HuH-7 (cell line): ENCODE results near the gene TIMM9.
"Not testable (repeated sequence)": the region's sequence is repeated elsewhere in the genome, so short reads cannot be mapped to it uniquely, and the experiment has no call there.

Source experiments
- DNase-seq: peaks from one replicate; pipeline ENCODE4 v3.0.0; 2011; ENCODE audit warnings: low spot score

The TIMM9 gene

DNA sequence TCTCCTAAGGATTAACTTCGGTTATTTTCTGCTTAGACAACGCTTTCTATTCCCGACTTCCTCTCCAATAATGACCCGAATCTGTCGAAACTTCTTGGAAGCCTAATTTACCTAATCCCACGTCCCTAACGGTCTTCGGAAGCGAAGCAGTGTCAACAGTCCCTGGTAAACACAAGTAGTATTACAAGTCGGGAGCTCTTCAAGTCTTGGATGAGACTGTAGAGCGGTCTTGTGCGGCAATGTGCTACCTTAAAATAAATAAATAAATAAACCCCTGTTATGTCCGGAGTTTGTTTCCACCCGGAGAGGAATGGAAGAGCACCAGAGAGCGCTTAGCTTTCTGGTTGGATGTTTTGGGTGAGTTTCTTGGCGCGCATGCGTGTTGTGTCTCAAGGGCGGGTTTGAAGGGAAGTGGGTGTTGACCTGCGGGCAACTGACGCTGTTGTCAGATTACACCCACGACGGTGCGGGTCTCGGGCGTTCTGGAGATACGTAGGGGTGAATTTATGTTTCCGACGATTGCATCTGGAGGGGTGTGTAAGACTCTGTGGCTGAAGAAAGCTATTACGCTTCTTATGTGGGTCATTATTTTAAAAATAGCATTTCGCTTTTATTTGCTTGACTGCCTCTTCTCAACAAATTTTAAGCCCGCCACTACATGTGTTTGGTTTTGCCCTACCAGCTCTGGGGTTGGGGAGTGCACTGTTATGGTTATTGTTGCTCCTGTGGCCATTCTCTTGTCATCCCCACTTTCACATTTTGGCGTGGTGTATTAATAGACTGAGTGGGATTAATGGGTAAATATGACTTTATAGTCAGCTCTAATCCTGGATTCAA lies at the start of gene TIMM9, which contains the start of gene KIAA0586:
TSS of gene TIMM9 (minus strand) at position 251 of the 837 bp plus-strand sequence. CDS start 15,586 bp downstream, outside the sequence.
TSS of gene KIAA0586 (plus strand) at position 439 of the 837 bp plus-strand sequence. CDS start 546 bp downstream, outside the sequence.
- peak; percentile 77 for DNase-seq

DNA sequence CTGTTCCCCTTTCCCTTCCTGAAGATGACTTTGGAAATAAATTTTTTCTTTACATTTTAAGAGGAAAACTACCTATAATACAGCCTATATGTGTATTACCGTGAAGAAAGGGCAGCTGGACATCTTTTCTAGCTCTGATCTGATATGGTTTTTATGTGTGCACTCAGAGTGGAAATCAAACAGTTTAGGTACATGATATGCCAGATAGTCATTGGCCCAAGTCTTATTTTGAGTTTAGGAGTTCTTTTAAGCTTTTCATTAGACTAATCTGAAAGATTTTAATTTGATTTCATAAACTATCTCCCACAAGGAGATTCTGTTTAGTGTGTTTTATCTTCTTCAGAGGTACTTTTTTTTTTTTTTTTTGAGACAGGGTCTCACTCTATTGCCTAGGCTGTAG lies 49.0 kb upstream of the TIMM9 start:
- no peak for DNase-seq

DNA sequence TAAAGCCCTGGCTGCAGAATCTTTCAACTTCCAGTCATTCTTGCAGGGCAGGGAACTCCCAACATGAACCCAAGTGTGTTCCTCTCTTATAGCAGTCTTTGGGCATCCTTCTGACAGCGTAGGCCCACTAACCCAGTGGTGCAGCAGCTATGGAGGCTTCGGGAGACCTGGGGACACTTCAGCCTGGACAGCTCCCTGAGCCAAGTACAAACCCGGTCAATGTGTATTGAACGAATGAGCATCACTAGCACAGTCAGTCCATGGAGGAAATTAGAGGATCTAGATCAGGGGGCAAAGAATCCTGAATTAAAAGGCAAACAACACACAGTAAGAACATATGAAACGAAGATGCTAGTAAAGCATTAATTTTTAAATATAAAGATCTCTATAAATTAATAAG lies 42.0 kb upstream of the TIMM9 start:
- DNase-seq = no peak

DNA sequence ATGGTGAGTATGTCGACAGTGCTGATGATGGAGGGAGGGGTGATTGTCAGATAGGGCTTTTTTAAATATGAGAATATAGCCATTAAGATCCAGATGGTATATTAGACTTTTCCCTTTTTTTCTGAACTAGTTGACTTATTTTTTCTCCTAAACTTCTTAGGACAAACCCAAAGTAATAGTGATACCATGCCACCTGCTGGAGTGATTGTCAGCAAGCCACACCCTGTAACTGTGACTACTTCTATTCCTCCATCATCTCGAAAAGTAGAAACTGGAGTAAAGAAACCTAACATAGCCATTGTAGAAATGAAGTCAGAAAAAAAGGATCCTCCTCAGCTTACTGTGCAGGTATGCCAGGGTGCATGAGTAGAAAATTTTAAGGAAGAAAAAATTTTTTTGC lies 40.2 kb upstream of the TIMM9 start:
- DNase-seq = no peak

- DNase-seq = no peak
Observed at GRCh38 chr14:58466459-58466858, 39.1 kb upstream of the TIMM9 start.

DNA sequence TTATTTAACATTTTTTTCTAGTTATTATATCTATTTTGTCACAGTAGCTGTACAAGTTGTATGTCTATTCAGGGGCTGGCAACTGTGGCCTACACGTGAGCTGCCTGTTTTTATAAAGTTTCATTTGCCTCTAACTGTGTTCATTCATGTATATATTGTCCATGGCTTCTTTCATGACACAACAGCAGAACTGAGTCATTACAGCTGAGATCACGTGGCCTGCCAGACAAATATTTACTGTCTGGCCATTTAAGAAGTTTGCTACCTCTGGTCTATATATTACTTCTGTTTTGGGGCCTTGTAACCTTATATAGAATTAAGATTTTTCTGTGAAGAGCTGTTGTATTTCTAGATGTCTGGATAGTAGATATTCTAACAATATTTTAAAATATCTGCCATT lies 38.1 kb upstream of the TIMM9 start:
- DNase-seq = peak; percentile 6

- no peak for DNase-seq
Observed at GRCh38 chr14:58464652-58465051, 37.3 kb upstream of the TIMM9 start.

- no peak for DNase-seq
Observed at GRCh38 chr14:58463147-58463546, 35.8 kb upstream of the TIMM9 start.

DNA sequence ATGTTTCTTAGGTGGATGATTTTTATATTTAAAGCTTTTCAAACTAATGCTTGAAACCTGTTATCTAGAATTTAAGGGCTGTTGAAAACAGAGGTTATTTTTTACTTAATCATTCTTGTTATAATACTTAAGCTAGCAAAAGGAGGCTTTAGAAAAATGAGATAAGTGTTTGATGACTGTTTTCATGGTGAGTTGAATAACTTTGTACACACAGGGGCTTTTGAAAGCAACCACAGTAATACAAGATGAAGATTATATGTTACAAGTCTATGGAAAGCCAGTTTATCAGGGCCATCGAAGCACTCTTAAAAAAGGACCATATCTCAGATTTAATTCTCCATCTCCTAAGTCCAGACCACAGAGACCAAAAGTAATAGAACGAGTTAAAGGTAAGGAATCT lies 33.4 kb upstream of the TIMM9 start:
- DNase-seq = no peak

DNA sequence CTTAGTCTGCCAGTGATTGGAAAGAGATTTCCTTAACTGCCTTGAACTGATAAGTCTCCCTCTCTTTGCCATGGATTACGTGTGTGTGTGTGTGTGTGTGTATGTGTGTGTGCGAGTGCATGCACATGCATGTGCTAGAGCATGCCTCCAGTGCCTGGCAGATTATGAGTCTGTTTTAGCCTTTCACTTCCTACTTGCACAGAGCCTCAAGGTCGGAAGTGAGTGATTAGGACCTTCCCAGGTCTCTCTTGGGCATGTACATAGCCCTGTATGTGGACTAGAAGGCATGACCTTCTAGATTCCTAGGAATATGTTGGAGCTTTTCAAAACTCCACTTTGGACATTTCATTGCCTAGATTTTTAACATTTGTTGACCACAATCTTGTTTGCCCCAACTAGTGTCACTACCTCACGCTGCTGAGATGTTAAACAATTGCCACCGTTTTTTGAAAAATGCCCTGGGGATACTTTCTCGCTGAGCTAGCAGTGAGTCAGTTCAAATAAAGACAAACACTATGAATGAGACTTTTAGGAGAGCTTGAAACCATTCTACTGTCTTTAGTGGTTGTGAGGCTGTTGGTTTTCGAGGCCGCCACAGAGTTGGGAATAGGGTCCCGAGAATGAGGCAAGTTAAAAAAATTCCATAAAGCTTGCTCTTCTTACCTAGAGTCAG lies 28.4 kb upstream of the TIMM9 start:
- no peak for DNase-seq

DNA sequence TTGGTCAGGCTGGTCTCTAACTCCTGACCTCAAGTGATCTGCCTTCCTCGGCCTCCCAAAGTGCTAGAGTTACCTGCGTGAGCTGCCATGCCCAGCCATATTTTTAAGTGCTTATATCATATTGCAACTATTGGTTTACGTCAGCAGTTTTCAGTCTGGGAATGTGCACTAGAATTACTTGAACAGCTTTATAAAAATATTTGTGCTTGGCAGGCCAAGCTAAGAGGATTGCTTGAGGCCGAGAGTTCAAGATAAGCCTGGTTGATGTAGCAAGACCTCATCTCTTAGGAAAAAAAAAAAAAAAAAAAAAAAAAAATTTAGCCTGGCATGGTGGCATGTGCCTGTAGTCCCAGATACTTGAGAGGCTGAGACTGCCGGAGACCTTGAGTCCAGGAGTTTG lies 17.3 kb upstream of the TIMM9 start:
- no peak for DNase-seq

GRCh38 chr14:58439476-58439875 lies 12.1 kb upstream of the TIMM9 start:
- DNase-seq = no peak

DNA sequence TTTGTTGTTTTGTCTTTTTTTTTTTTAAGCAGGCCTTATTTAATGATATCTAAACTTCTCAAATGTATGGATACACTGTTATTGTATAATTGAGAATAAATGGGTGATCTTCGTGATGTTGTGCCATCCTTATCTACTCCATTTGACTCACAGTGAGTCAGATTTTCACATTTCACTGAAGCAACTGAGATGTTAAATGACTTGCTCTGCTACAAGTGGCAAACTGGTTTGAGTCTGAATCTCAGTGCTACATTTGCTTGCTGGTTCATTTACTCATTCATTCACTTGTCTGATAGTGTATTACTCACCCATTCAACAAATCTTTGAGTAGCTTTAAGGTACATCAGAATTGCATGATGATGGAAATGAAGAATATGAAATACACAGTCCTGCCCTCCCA lies 2.8 kb upstream of the TIMM9 start:
- no peak for DNase-seq

GRCh38 chr14:58428118-58428683 lies 870 bp upstream of the TIMM9 start:
- DNase-seq = peak; percentile 23

DNA sequence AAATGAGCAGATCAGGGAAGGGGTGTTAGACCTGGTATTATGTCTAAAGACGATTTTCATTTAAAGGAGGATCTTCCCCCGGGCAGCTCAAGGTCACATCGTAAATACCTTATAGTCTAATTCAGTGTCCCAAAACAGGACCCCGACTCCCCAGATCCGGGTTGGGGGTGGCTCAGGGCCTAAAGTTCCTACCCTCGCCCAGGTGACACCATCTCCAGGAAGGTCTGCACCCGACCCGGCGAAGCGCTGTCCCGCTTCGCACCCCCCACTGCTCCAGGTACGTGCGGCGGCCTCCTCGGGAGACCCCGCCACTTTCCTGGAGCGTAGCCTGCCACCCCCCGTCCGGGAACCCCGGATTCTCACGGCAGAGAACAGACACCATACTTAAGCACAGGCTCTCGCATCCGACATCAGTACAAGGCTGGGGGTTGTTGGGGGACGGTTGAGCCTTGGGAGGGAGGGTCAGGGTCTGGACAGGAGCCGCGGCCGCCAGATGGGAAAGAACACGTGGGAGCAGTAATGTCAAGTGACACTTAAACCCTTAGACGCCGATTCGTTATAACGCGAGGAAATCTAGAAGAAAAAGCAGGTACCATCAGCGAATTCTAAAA lies 556 bp downstream of the TIMM9 start:
- peak; percentile 31 for DNase-seq

- not testable (repeated sequence) for DNase-seq
Observed at GRCh38 chr14:58416934-58417333, 10.4 kb downstream of the TIMM9 start.

DNA sequence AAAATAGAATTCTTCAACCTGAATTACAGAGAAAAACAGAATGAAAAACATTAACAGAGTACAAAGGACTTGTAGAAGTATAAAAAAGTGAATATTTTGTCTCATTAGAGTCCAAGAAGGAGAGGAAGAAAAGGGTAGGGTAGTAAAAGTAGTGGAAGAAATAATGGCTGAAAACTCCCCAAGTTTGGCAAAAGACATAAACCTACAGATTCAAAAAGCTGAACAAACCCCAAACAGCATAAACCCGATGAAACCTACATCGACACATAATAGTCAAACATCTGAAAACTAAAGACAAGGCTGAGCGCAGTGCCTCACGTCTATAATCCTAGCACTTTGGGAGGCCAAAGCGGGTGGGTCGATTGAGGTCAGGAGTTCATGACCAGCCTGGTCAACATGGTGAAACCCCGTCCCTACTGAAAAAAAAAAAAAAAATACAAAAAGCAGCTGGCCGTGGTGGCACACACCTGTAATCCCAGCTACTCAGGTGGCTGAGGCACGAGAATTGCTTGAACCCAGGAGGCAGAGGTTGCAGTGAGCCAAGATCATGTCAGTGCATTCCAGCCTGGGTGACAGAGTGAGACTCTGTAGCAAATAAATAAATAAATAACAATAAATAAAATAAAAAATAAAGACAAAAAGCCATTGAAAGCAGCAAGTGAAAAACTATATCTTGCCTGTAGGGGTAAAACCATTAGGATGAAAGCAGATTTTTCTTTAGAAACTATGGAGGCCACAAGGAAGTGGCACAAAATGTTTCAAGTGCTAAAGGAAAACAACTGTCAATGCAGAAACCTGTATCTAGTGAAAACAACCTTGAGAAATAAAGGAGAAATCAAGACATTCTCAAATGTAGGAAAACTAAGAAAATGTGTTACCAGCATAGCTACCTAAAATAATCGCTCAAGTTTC lies 11.4 kb downstream of the TIMM9 start:
- no peak for DNase-seq

DNA sequence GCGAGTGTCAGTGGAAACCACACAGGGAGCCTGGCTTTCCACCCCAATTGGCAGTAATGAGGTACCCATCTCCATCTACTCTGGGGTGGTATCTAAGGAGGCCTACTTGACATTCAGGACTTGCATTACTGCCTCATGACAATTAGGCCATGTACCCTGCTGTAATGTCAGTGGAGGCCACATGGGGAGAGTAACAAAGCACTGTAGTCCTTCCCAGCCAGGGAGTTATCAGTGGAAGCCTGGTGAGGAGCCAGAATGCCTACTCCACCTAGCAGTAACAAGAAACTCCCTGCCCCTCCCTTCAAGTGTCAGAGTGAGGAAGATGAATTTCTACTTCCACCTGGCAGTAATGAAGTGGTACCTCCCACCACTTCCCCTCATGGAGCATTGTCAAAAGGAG lies 12.5 kb downstream of the TIMM9 start:
- no peak for DNase-seq

DNA sequence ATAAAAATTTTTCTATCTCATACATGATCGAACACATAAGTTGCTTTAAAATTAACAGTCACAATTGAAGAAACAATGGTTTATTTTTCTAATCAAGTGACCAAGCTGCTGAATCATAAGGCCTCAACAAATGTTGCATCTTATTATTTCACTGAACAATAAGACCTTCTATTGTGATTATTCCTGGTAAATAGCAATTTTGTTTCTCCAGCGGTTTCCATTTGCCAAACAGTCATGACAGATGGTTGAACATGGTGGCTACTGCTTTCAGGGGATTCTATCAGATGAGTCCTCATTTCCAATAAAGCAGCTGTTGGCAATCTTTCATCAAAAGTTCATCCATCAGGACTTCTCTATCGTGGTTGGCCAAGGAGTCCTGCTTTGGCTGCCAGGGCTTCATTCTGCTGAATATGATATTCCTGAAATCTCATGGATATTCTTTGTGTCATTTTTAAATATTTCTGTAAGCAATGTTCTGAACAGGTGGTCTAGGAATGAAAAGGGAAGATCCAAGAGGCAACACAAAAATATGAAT lies 18.6 kb downstream of the TIMM9 start:
- DNase-seq = no peak

- no peak for DNase-seq
Observed at GRCh38 chr14:58401587-58401986, 25.7 kb downstream of the TIMM9 start.

GRCh38 chr14:58398895-58399294 lies 28.4 kb downstream of the TIMM9 start:
- no peak for DNase-seq
